Measurements from ENCODE around the gene WNK1. TPM values are rescaled to one million over a fixed set of nuclear protein-coding genes. Genes with fewer than 3 reads are reported as not detected.
A peak's percentile ranks its signal among the peaks of the same experiment; 100 is the strongest.

The WNK1 gene
- total RNA-seq, 2 experiments from 2014 or later: 142 to 143 TPM

DNA sequence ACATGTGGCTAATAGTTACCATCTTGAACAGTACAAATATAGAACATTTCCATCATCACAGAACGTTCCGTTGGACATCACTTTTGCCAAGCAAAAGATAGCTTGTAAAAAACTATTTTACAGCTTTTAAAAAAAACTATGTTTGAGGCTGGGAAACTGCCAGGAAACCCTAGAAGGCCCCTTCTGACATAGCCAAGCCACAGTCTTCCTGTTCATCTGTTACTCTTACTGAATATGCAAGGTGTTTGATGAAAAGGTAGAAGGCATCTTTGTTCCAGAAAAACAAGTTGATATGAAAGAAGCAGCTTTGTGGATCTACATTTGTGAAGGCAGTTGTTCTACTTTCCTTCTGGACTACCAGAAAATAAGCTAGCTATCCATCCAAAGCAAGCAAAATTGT lies 23.6 kb upstream of the WNK1 start:
- ATAC-seq: peak; percentile 37
- DNase-seq: peak; percentile 48
- peaks cover 57% of the 10 kb centered on the region for H3K4me1 Mint-ChIP-seq (ENCODE audit: low read depth)
- H3K27me3 Mint-ChIP-seq: no peaks in the 10 kb centered on the region
- H3K9me3 Mint-ChIP-seq: peaks cover 11% of the 10 kb centered on the region
- H3K36me3 Mint-ChIP-seq (ENCODE audit: low read depth): peaks cover 6% of the 10 kb centered on the region
- peak overlapping the region; percentile 80 for H3K27ac Mint-ChIP-seq
- TF ChIP-seq, protein P1, sequence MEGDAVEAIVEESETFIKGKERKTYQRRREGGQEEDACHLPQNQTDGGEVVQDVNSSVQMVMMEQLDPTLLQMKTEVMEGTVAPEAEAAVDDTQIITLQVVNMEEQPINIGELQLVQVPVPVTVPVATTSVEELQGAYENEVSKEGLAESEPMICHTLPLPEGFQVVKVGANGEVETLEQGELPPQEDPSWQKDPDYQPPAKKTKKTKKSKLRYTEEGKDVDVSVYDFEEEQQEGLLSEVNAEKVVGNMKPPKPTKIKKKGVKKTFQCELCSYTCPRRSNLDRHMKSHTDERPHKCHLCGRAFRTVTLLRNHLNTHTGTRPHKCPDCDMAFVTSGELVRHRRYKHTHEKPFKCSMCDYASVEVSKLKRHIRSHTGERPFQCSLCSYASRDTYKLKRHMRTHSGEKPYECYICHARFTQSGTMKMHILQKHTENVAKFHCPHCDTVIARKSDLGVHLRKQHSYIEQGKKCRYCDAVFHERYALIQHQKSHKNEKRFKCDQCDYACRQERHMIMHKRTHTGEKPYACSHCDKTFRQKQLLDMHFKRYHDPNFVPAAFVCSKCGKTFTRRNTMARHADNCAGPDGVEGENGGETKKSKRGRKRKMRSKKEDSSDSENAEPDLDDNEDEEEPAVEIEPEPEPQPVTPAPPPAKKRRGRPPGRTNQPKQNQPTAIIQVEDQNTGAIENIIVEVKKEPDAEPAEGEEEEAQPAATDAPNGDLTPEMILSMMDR (IDR thresholded peaks at IDR 0.05): no peak
- no peak overlapping the region for H3K4me3 Mint-ChIP-seq
- intact Hi-C loops (cut with micrococcal nuclease): no loop called here
- POLR2A ChIA-PET: interaction anchor here (0.9 to 2.7 kb wide), 8 partner anchors 12 to 129 kb away, joined by 3 to 16 read pairs (median 4); partner anchors contain the start of gene WNK1
- CTCF ChIA-PET: interaction anchor here (1.0 to 6.5 kb wide), 4 partner anchors 10 to 274 kb away, joined by 4 to 50 read pairs (median 12); no protein-coding TSS in a partner anchor

- Mint-ChIP-seq H3K4me3 (no peak overlapping the region), H3K4me1 (ENCODE audit: low read depth) (peaks cover 53% of the 10 kb centered on the region), H3K27me3 (no peaks in the 10 kb centered on the region), H3K36me3 (ENCODE audit: low read depth) (peaks cover 6% of the 10 kb centered on the region), H3K27ac (peak overlapping the region; percentile 80), H3K9me3 (peaks cover 11% of the 10 kb centered on the region)
- POLR2A ChIA-PET: interaction anchor here (0.9 to 2.7 kb wide), 8 partner anchors 11 to 129 kb away, joined by 3 to 16 read pairs (median 4); partner anchors contain the start of gene WNK1
- ATAC-seq (no peak), DNase-seq (no peak)
- CTCF ChIA-PET: interaction anchor here (1.2 to 6.5 kb wide), 3 partner anchors 9 to 56 kb away, joined by 4 to 50 read pairs (median 20); no protein-coding TSS in a partner anchor
- TF ChIP-seq, protein P1 (IDR thresholded peaks at IDR 0.05): no peak
- intact Hi-C loops (cut with micrococcal nuclease): no loop called here
These were observed 23.2 kb upstream of the WNK1 start for GRCh38 chr12:729221-729620.

GRCh38 chr12:730550-730949 lies 21.8 kb upstream of the WNK1 start:
- CTCF ChIA-PET: interaction anchor here (6.5 kb wide), 1 partner anchor 8 kb away, joined by 50 read pairs; no protein-coding TSS in a partner anchor
- no peak for ATAC-seq
- POLR2A ChIA-PET: no interaction called here
- H3K9me3 Mint-ChIP-seq: peaks cover 11% of the 10 kb centered on the region
- TF ChIP-seq, protein P1 (IDR thresholded peaks at IDR 0.05): no peak
- no peak for DNase-seq
- H3K27me3 Mint-ChIP-seq: no peaks in the 10 kb centered on the region
- intact Hi-C loops (cut with micrococcal nuclease): no loop called here
- peak overlapping the region; percentile 29 for H3K27ac Mint-ChIP-seq
- peaks cover 3% of the 10 kb centered on the region for H3K36me3 Mint-ChIP-seq (ENCODE audit: low read depth)
- H3K4me3 Mint-ChIP-seq: no peak overlapping the region
- H3K4me1 Mint-ChIP-seq (ENCODE audit: low read depth): peaks cover 46% of the 10 kb centered on the region

GRCh38 chr12:737122-737739 lies 15.1 kb upstream of the WNK1 start:
- Mint-ChIP-seq H3K27ac (no peak overlapping the region), H3K9me3 (no peaks in the 10 kb centered on the region), H3K27me3 (no peaks in the 10 kb centered on the region), H3K36me3 (ENCODE audit: low read depth) (no peaks in the 10 kb centered on the region), H3K4me3 (no peak overlapping the region), H3K4me1 (ENCODE audit: low read depth) (peaks cover 17% of the 10 kb centered on the region)
- DNase-seq (no peak), ATAC-seq (no peak)
- TF ChIP-seq, protein P1 (IDR thresholded peaks at IDR 0.05): no peak
- POLR2A ChIA-PET: interaction anchor here (1.1 to 1.4 kb wide), 3 partner anchors 9 to 15 kb away, joined by 3 to 6 read pairs (median 4); no protein-coding TSS in a partner anchor
- CTCF ChIA-PET: interaction anchor here (0.7 to 8.6 kb wide), 5 partner anchors 9 to 122 kb away, joined by 3 to 50 read pairs (median 3); no protein-coding TSS in a partner anchor
- intact Hi-C loops (cut with micrococcal nuclease): no loop called here

DNA sequence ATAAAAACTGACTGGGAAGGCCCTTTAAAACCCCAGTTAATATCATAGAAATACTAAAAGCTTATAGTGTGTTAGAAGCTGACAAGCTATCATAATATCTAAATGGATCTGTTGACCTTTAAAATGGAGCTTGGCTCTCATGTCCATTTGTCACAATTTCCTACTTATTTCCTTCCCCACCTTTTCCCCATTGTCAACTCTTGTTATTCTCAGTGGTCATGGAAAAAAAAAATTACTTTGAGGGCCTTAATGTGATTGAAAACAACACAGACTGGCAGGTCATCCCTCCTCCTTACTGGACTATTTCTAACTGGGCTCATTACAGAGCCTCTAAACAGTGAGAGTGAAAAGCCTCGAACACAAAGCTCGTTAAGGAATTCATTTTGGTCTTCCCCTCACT lies 13.7 kb upstream of the WNK1 start:
- POLR2A ChIA-PET: interaction anchor here (1.8 kb wide), 1 partner anchor 12 kb away, joined by 7 read pairs; no protein-coding TSS in a partner anchor
- DNase-seq (no peak), ATAC-seq (no peak)
- H3K4me1 Mint-ChIP-seq (ENCODE audit: low read depth): peaks cover 24% of the 10 kb centered on the region
- intact Hi-C loops (cut with micrococcal nuclease): no loop called here
- H3K27ac Mint-ChIP-seq: no peak overlapping the region
- peaks cover 2% of the 10 kb centered on the region for H3K9me3 Mint-ChIP-seq
- TF ChIP-seq, protein P1 (IDR thresholded peaks at IDR 0.05): no peak
- CTCF ChIA-PET: interaction anchor here (1.0 to 8.6 kb wide), 7 partner anchors 8 to 163 kb away, joined by 3 to 50 read pairs (median 4); no protein-coding TSS in a partner anchor
- H3K27me3 Mint-ChIP-seq: no peaks in the 10 kb centered on the region
- no peaks in the 10 kb centered on the region for H3K36me3 Mint-ChIP-seq (ENCODE audit: low read depth)
- H3K4me3 Mint-ChIP-seq: no peak overlapping the region
